Keratinocyte (primary cell): ENCODE measurements around the gene COMMD7. TPM values are rescaled to one million over a fixed set of nuclear protein-coding genes. Genes with fewer than 3 reads are reported as not detected.

Source experiments
- DNase-seq: peaks from one replicate; pipeline ENCODE4 v3.0.0-alpha.2; 2011; ENCODE audit warnings: low read depth, missing footprints, low spot score
- FAIRE-seq: peaks from 2 replicates; lab custom pipeline; 2011; peaks lifted over from hg19 to GRCh38; lab: Jason Lieb, UNC
- H2AFZ ChIP-seq: 2 replicates; pipeline ENCODE4 v1.6.0; 2012; ENCODE audit warnings: low read length, control low read depth, inconsistent platforms; ENCODE audit not compliant: control insufficient read depth
- H3K27ac ChIP-seq: 2 replicates; pipeline ENCODE4 v1.5.1; 2011; ENCODE audit warnings: low read length; ENCODE audit not compliant: control insufficient read depth, insufficient read depth
- H3K27me3 ChIP-seq: 3 replicates; pipeline ENCODE4 v1.6.0; 2011; ENCODE audit warnings: low read length; ENCODE audit not compliant: control insufficient read depth, insufficient read depth; ENCODE audit errors: extremely low read depth
- H3K36me3 ChIP-seq, 2 experiments: 2 replicates in 1 of 2; 3 replicates in 1 of 2; pipeline ENCODE4 v1.5.1; 2011; ENCODE audit warnings: low read length in 2 of 2, mild to moderate bottlenecking in 1 of 2; ENCODE audit not compliant: control insufficient read depth in 2 of 2, insufficient read depth in 2 of 2; ENCODE audit errors: extremely low read depth in 1 of 2
- H3K4me1 ChIP-seq: 3 replicates; pipeline ENCODE4 v1.5.1; 2011; ENCODE audit warnings: low read length; ENCODE audit not compliant: control insufficient read depth, insufficient read depth; ENCODE audit errors: extremely low read depth
- H3K4me2 ChIP-seq: 3 replicates; pipeline ENCODE4 v1.6.0; 2011; ENCODE audit warnings: low read depth, low read length; ENCODE audit not compliant: control insufficient read depth, insufficient read depth; ENCODE audit errors: extremely low read depth
- H3K4me3 ChIP-seq, 3 experiments: fragments of 200-600 bp in 1 of 3; sonication (generic) in 1 of 3; 2 replicates in 2 of 3; 3 replicates in 1 of 3; pipeline ENCODE4 v1.5.1; 2011 to 2016; ENCODE audit warnings: low read length in 3 of 3, mild to moderate bottlenecking in 3 of 3, control low read depth in 2 of 3, inconsistent platforms in 1 of 3, low read depth in 1 of 3, mixed read lengths in 1 of 3, mixed run types in 1 of 3, moderate library complexity in 1 of 3; ENCODE audit not compliant: control insufficient read depth in 2 of 3, insufficient read depth in 2 of 3; ENCODE audit errors: extremely low read depth in 1 of 3
- H3K79me2 ChIP-seq: 2 replicates; pipeline ENCODE4 v1.6.0; 2012; ENCODE audit warnings: low read length; ENCODE audit not compliant: control insufficient read depth, insufficient read depth
- H3K9ac ChIP-seq: 3 replicates; pipeline ENCODE4 v1.6.0; 2011; ENCODE audit warnings: low read length; ENCODE audit not compliant: control insufficient read depth, insufficient read depth; ENCODE audit errors: extremely low read depth
- H3K9me1 ChIP-seq: 3 replicates; pipeline ENCODE4 v1.6.0; 2011; ENCODE audit warnings: low read length; ENCODE audit not compliant: control insufficient read depth, insufficient read depth; ENCODE audit errors: extremely low read depth
- H3K9me3 ChIP-seq: 2 replicates; pipeline ENCODE4 v1.5.1; 2012; ENCODE audit warnings: low read depth, low read length; ENCODE audit not compliant: control insufficient read depth
- H4K20me1 ChIP-seq: 3 replicates; pipeline ENCODE4 v1.6.0; 2011; ENCODE audit warnings: low read length; ENCODE audit not compliant: control insufficient read depth, insufficient read depth; ENCODE audit errors: extremely low read depth
- EZH2 ChIP-seq: IDR thresholded peaks from one replicate; pipeline ENCODE4 v1.6.1; 2012; ENCODE audit warnings: inconsistent platforms, mild to moderate bottlenecking, low read length, moderate library complexity
- dilution Hi-C: fragments of 300-500 bp; cut with MboI; formaldehyde crosslinking; loops from one replicate; pipeline ENCODE4 v1.7.0; 2020; ENCODE audit warnings: low sequenced_read_pairs; ENCODE audit not compliant: extremely low pct_ligation_motif_present
- polyA plus RNA-seq, 5 experiments: library from polyadenylated mRNA; depleted of rRNA in 3 of 5; stranded (reverse) in 3 of 5; stranded (forward) in 1 of 5; unstranded in 1 of 5; fragments of >200 nt; gene quantifications; 1 replicate in 1 of 5; 2 replicates in 3 of 5; 3 replicates in 1 of 5; pipeline versions ENCODE4 v1.2.1 to v1.2.3, GENCODE V29; 2011 to 2012; ENCODE audit warnings: missing spikeins in 2 of 5, low read depth in 1 of 5, low replicate concordance in 1 of 5
- TF ChIP-seq, protein P1 (sequence below), 3 experiments: IDR thresholded peaks in 1 of 3; conservative IDR thresholded peaks in 1 of 3; optimal IDR thresholded peaks in 1 of 3; 2 replicates in 2 of 3; 3 replicates in 1 of 3; pipeline versions ENCODE3 to v1.5.1; 2011; ENCODE audit warnings: low read length in 3 of 3, mild to moderate bottlenecking in 3 of 3, moderate library complexity in 2 of 3, control low read depth in 1 of 3, inconsistent platforms in 1 of 3; ENCODE audit not compliant: insufficient read depth in 2 of 3; ENCODE audit errors: extremely low read depth in 1 of 3

COMMD7 gene
- polyA plus RNA-seq, 1 donor (not counting 4 experiments of a cell fraction or from before 2014, with no cell fraction given), result 39.9 TPM

DNA sequence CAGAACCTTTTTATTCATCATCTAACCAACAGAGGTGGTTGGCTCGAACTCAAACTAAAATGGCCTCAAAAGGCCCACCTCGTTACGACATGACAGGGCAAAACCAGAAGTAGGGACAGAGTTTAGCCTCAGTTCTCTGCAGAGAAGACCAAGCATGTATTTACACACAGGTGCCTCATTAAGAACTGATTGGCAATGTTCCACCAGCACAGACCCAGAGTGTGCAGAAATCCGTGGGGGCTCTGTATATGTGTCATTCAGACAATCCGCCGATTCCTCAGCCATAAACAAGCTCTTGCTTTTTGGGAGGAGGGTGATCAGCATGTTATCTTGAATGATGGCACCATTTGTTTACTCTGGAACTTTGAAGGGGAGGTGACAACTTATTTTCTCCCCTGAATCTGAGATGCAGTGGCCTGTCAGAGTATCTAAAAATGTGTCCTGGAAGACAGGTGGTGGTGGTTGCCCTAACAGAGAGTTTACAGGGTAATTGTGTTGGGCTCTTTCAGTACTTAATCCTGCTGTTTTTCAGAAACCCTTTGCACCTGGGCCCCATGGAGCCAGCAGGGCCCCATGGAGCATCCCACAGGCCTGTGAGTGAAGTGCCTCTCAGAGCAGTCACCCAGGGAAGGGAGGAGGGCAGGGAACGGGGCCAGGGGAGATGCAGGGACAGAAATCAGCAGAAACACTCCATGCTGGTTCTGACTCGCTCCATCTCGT lies 40.4 kb downstream of the COMMD7 start:
- no peak overlapping the region for H3K4me2 ChIP-seq
- FAIRE-seq, result no peak
- no peak overlapping the region for H3K27ac ChIP-seq
- no peaks in the 10 kb centered on the region for H4K20me1 ChIP-seq
- H3K36me3 ChIP-seq, result peaks cover 3 to 5% of the 10 kb centered on the region in 2 experiments
- no peak overlapping the region for H2AFZ ChIP-seq
- no peaks in the 10 kb centered on the region for H3K79me2 ChIP-seq
- dilution Hi-C loops, result no loop called here
- no peaks in the 10 kb centered on the region for H3K27me3 ChIP-seq
- H3K9ac ChIP-seq, result no peak overlapping the region
- DNase-seq, result no peak
- no peak for TF ChIP-seq EZH2
- TF ChIP-seq, protein P1, sequence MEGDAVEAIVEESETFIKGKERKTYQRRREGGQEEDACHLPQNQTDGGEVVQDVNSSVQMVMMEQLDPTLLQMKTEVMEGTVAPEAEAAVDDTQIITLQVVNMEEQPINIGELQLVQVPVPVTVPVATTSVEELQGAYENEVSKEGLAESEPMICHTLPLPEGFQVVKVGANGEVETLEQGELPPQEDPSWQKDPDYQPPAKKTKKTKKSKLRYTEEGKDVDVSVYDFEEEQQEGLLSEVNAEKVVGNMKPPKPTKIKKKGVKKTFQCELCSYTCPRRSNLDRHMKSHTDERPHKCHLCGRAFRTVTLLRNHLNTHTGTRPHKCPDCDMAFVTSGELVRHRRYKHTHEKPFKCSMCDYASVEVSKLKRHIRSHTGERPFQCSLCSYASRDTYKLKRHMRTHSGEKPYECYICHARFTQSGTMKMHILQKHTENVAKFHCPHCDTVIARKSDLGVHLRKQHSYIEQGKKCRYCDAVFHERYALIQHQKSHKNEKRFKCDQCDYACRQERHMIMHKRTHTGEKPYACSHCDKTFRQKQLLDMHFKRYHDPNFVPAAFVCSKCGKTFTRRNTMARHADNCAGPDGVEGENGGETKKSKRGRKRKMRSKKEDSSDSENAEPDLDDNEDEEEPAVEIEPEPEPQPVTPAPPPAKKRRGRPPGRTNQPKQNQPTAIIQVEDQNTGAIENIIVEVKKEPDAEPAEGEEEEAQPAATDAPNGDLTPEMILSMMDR (optimal IDR thresholded peaks at IDR 0.05 in 1 of 3, IDR thresholded peaks at IDR 0.05 in 1 of 3, conservative IDR thresholded peaks at IDR 0.05 in 1 of 3; ENCODE audit: extremely low read depth in 1 of 3, insufficient read depth in 2 of 3, low read length in 3 of 3), result no peak
- H3K4me1 ChIP-seq, result no peaks in the 10 kb centered on the region
- no peaks in the 10 kb centered on the region for H3K9me3 ChIP-seq
- no peaks in the 10 kb centered on the region for H3K9me1 ChIP-seq
- no peak overlapping the region for H3K4me3 ChIP-seq

DNA sequence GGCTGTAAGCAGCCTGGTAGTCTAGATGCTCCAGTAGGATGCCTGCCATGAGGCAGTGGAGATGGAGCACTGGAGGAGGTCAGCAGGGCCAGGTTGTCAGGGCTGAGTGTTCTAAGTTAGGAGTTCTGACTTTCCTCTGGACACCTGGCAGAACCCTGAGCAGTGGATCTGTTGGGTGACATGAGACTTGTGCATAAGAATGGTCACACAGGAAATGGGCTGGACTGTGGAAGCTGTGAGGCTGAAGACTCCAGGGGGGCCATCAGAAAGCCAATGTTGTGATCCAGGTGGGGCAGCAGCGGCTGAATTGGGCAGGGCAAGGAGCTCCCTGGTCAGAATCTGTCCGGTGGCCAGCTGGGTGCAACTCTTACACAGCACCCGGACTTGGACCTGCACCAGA lies 45.7 kb downstream of the COMMD7 start:
- Histone ChIP-seq H3K9ac (no peak overlapping the region), H3K4me2 (no peak overlapping the region), H3K27ac (no peak overlapping the region), H3K79me2 (no peaks in the 10 kb centered on the region), H3K27me3 (no peaks in the 10 kb centered on the region), H3K9me1 (no peaks in the 10 kb centered on the region), H3K36me3 (peaks cover 0 to 2% of the 10 kb centered on the region in 2 experiments), H2AFZ (no peak overlapping the region), H3K4me1 (no peaks in the 10 kb centered on the region), H3K4me3 (no peak overlapping the region), H4K20me1 (no peaks in the 10 kb centered on the region), H3K9me3 (no peaks in the 10 kb centered on the region)
- dilution Hi-C loops, result no loop called here
- TF ChIP-seq, protein P1 (optimal IDR thresholded peaks at IDR 0.05 in 1 of 3, IDR thresholded peaks at IDR 0.05 in 1 of 3, conservative IDR thresholded peaks at IDR 0.05 in 1 of 3; ENCODE audit: extremely low read depth in 1 of 3, insufficient read depth in 2 of 3, low read length in 3 of 3), result no peak
- no peak for TF ChIP-seq EZH2
- DNase-seq, result no peak
- no peak for FAIRE-seq
